ENCODE results near the gene MUC20.
"Not testable (repeated sequence)": the region's sequence is repeated elsewhere in the genome, so short reads cannot be mapped to it uniquely, and the experiment has no call there.

- not testable (repeated sequence) for TF ChIP-seq POLR2A (IDR thresholded peaks at IDR 0.05; ENCODE audit: control extremely low read depth in 1 of 2, low read depth in 2 of 2, low read length in 2 of 2); SP1 (IDR thresholded peaks at IDR 0.05; ENCODE audit: low read depth, low read length); CTCF (IDR thresholded peaks at IDR 0.05; ENCODE audit: control extremely low read depth in 1 of 3, insufficient read depth in 1 of 3, low read depth in 1 of 3, low read length in 3 of 3); NANOG (IDR thresholded peaks at IDR 0.05; ENCODE audit: insufficient read depth, low read depth, low read length, poor library complexity, severe bottlenecking); KDM5A (IDR thresholded peaks at IDR 0.05; ENCODE audit: low read length); EGR1 (IDR thresholded peaks at IDR 0.05; ENCODE audit: borderline replicate concordance, low read depth, low read length); SIN3A (conservative IDR thresholded peaks at IDR 0.05 in 1 of 2, IDR thresholded peaks at IDR 0.05 in 1 of 2; ENCODE audit: low read depth in 1 of 2, low read length in 2 of 2)
These were observed 34.1 kb upstream of the MUC20 start for GRCh38 chr3:195686537-195687208.

Data from H1 (cell line).